SK-N-SH treated with all-trans-retinoic acid at 6 μM for 48 hours (cell line): ENCODE results near the gene AKR1A1.

Source experiments
- ATAC-seq: fragments of 200-7000 bp; cut with Tn5 transposase; 3 replicates; pipeline ENCODE4 v1.9.1; 2020; ENCODE audit warnings: mild to moderate bottlenecking, moderate library complexity
- ARNTL ChIP-seq: fragments of 450-650 bp; formaldehyde crosslinking; IDR thresholded peaks from 2 replicates; pipeline ENCODE4 v1.5.0; 2020; ENCODE audit warnings: low read depth, mild to moderate bottlenecking, moderate library complexity, borderline replicate concordance
- BACH2 ChIP-seq: fragments of 250-450 bp; sonication (Bioruptor Pico); IDR thresholded peaks from 2 replicates; pipeline ENCODE4 v1.9.0; 2021; ENCODE audit warnings: mild to moderate bottlenecking, borderline replicate concordance
- CREB5 ChIP-seq: fragments of 250-450 bp; sonication (Bioruptor Pico); IDR thresholded peaks from 2 replicates; pipeline ENCODE4 v1.5.1; 2020; ENCODE audit warnings: low read depth, mild to moderate bottlenecking, moderate library complexity
- CSDC2 ChIP-seq: fragments of 250-450 bp; sonication (Bioruptor Pico); IDR thresholded peaks from 2 replicates; pipeline ENCODE4 v1.5.0; 2020; ENCODE audit warnings: mild to moderate bottlenecking, moderate library complexity
- CSRNP3 ChIP-seq: fragments of 250-450 bp; sonication (Bioruptor Pico); IDR thresholded peaks from 2 replicates; pipeline ENCODE4 v1.5.1; 2021; ENCODE audit warnings: mild to moderate bottlenecking, moderate library complexity
- ESRRG ChIP-seq: fragments of 250-450 bp; sonication (Bioruptor Pico); IDR thresholded peaks from 2 replicates; pipeline ENCODE4 v1.6.1; 2021; ENCODE audit warnings: mild to moderate bottlenecking
- ISL1 ChIP-seq: fragments of 250-450 bp; sonication (Bioruptor Pico); IDR thresholded peaks from 2 replicates; pipeline ENCODE4 v2.1.2; 2022; ENCODE audit warnings: mild to moderate bottlenecking, moderate library complexity
- OSR1 ChIP-seq: fragments of 250-450 bp; sonication (Bioruptor Pico); IDR thresholded peaks from 2 replicates; pipeline ENCODE4 v1.8.0; 2022; ENCODE audit warnings: moderate library complexity, mild to moderate bottlenecking, inconsistent platforms
- PPARA ChIP-seq: fragments of 250-450 bp; sonication (Bioruptor Pico); IDR thresholded peaks from 2 replicates; pipeline ENCODE4 v1.5.0; 2020; ENCODE audit warnings: mild to moderate bottlenecking, borderline replicate concordance
- RARB ChIP-seq: fragments of 250-450 bp; sonication (Bioruptor Pico); IDR thresholded peaks from 2 replicates; pipeline ENCODE4 v1.8.0; 2021; ENCODE audit warnings: mild to moderate bottlenecking, moderate library complexity
- SNAI2 ChIP-seq: fragments of 250-450 bp; sonication (Bioruptor Pico); IDR thresholded peaks from 2 replicates; pipeline ENCODE4 v1.5.0; 2020; ENCODE audit warnings: mild to moderate bottlenecking, moderate library complexity
- TOX ChIP-seq: fragments of 250-450 bp; sonication (Bioruptor Pico); IDR thresholded peaks from 2 replicates; pipeline ENCODE4 v1.8.0; 2021; ENCODE audit warnings: mild to moderate bottlenecking, moderate library complexity, borderline replicate concordance
- ZC3H10 ChIP-seq: fragments of 250-450 bp; sonication (Bioruptor Pico); IDR thresholded peaks from 2 replicates; pipeline ENCODE4 v1.5.1; 2021; ENCODE audit warnings: mild to moderate bottlenecking, moderate library complexity
- ZFP3 ChIP-seq: fragments of 250-450 bp; sonication (Bioruptor Pico); IDR thresholded peaks from 2 replicates; pipeline ENCODE4 v1.5.0; 2020; ENCODE audit warnings: mild to moderate bottlenecking, moderate library complexity
- ZFP30 ChIP-seq: fragments of 450-650 bp; formaldehyde crosslinking; IDR thresholded peaks from 2 replicates; pipeline ENCODE4 v1.5.0; 2022; ENCODE audit warnings: mild to moderate bottlenecking, moderate library complexity
- ZNF565 ChIP-seq: fragments of 450-650 bp; formaldehyde crosslinking; conservative IDR thresholded peaks from 2 replicates; pipeline ENCODE4 v1.5.0; 2020; ENCODE audit warnings: low read depth, mild to moderate bottlenecking, moderate library complexity
- ZNF70 ChIP-seq: fragments of 450-650 bp; formaldehyde crosslinking; IDR thresholded peaks from 2 replicates; pipeline ENCODE4 v1.5.0; 2020; ENCODE audit warnings: mild to moderate bottlenecking, moderate library complexity
- ZNF8 ChIP-seq: fragments of 450-650 bp; formaldehyde crosslinking; IDR thresholded peaks from 2 replicates; pipeline ENCODE4 v1.5.0; 2020; ENCODE audit warnings: mild to moderate bottlenecking, moderate library complexity
- TF ChIP-seq, protein P1 (sequence below): fragments of 250-450 bp; sonication (Bioruptor Pico); IDR thresholded peaks from 2 replicates; pipeline ENCODE4 v1.8.0; 2021; ENCODE audit warnings: low read depth, mild to moderate bottlenecking, moderate library complexity, borderline replicate concordance
- TF ChIP-seq, protein P2 (sequence below): fragments of 250-450 bp; sonication (Bioruptor Pico); IDR thresholded peaks from 2 replicates; pipeline ENCODE4 v1.8.0; 2020; ENCODE audit warnings: mild to moderate bottlenecking, moderate library complexity, borderline replicate concordance

AKR1A1 gene

DNA sequence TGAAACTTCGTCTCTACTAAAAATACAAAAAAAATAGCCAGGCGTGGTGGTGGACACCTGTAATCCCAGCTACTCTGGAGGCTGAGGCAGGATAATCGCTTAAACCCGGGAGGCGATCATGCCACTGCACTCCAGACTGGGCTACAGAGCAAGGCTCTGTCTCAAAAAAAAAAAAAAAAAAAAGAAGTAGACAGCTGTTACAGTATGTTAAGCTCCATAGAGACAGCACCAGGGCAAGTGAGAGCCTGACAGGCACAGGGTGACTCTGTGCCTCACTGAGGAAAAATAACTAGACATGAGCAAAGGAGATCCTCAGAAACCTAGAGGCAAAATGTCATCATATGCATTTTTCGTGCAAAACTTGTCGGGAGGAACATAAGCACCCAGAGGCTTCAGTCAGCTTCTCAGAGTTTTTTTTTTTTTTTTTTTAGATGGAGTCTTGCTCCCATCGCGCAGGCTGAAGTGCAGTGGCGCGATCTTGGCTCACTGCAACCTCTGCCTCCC, 19.9 kb upstream of the AKR1A1 start:
- TF ChIP-seq TOX (CRISPR knock-in tag) (no peak), BACH2 (no peak), ZC3H10 (CRISPR knock-in tag) (no peak)
- TF ChIP-seq, protein P1, sequence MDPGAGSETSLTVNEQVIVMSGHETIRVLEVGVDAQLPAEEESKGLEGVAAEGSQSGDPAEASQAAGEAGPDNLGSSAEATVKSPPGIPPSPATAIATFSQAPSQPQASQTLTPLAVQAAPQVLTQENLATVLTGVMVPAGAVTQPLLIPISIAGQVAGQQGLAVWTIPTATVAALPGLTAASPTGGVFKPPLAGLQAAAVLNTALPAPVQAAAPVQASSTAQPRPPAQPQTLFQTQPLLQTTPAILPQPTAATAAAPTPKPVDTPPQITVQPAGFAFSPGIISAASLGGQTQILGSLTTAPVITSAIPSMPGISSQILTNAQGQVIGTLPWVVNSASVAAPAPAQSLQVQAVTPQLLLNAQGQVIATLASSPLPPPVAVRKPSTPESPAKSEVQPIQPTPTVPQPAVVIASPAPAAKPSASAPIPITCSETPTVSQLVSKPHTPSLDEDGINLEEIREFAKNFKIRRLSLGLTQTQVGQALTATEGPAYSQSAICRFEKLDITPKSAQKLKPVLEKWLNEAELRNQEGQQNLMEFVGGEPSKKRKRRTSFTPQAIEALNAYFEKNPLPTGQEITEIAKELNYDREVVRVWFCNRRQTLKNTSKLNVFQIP (CRISPR knock-in tag), result no peak
- TF ChIP-seq, all 23 proteins: peak for 0
- no peak for ATAC-seq

GRCh38 chr1:45531873-45532272, 18.8 kb upstream of the AKR1A1 start:
- TF ChIP-seq, protein P2, sequence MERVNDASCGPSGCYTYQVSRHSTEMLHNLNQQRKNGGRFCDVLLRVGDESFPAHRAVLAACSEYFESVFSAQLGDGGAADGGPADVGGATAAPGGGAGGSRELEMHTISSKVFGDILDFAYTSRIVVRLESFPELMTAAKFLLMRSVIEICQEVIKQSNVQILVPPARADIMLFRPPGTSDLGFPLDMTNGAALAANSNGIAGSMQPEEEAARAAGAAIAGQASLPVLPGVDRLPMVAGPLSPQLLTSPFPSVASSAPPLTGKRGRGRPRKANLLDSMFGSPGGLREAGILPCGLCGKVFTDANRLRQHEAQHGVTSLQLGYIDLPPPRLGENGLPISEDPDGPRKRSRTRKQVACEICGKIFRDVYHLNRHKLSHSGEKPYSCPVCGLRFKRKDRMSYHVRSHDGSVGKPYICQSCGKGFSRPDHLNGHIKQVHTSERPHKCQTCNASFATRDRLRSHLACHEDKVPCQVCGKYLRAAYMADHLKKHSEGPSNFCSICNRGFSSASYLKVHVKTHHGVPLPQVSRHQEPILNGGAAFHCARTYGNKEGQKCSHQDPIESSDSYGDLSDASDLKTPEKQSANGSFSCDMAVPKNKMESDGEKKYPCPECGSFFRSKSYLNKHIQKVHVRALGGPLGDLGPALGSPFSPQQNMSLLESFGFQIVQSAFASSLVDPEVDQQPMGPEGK, result no peak
- TF ChIP-seq, all 23 proteins: peak for 0
- no peak for ATAC-seq

DNA sequence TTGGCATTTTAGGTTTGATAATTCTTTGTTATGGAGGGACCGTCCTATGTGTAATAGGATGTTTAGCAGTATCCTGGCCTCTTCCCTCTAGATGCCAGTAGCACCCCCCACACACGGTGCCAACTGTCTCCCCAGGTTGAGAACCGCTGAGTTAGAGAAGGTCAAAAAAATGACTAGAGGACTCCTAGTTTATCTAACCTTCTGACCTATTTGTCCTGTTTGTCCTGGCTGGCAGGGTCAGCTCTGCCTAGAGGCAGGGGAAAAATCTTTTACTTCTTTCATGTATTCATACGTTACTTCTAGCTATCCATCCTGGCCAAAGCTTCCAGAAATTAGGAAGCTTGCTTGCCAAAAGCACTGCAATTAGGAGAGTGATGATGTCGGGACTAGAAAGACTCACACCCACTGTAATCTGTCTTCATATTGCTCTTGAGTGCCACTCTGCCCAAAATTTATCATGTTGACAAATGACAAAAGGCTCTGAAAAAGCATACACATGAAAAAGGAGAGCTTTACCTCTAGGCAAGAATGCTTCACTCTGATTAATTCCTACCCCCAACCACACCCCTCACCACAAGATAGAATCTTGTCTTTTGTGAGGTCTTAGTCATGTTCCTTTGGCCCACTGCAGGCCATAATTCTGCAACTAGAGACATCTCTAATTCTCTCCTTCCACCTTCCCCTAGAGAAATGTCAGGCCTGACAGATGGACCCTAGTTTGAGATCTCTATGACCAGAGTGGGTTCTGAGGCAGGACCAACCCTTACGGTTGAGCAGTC, 14.4 kb upstream of the AKR1A1 start:
- ATAC-seq, result no peak
- TF ChIP-seq RARB (CRISPR knock-in tag), result no peak
- TF ChIP-seq CSRNP3 (CRISPR knock-in tag), result no peak
- TF ChIP-seq ZNF565 (CRISPR knock-in tag), result no peak
- no peak for TF ChIP-seq ARNTL (CRISPR knock-in tag)
- TF ChIP-seq OSR1, result no peak
- TF ChIP-seq, protein P1 (CRISPR knock-in tag), result no peak
- no peak for TF ChIP-seq CSDC2
- TF ChIP-seq ZNF70 (CRISPR knock-in tag), result no peak
- TF ChIP-seq PPARA (CRISPR knock-in tag), result no peak
- TF ChIP-seq ESRRG, result no peak
- no peak for TF ChIP-seq ZFP30 (CRISPR knock-in tag)
- no peak for TF ChIP-seq ZNF8 (CRISPR knock-in tag)
- TF ChIP-seq, protein P2, result no peak

DNA sequence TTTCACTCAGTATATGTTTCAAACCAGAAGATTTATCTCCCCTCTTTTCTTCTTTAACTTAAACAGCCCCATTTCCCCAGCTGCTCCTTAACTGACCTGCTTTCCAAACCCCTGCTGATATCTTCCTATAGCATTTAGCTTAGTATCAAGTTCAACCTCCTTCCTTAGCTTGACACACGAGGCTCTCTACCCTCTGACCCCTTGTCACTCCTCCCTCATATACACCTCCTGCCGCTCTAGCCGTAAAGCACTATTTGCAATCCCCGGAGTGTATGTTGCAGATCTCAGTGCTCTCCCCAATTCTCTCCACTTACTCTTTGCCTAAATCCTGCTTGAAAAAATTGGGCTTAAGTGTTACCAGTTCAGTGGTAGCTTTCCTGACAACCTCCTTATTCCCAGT, 13.7 kb upstream of the AKR1A1 start:
- ATAC-seq, result no peak
- TF ChIP-seq ISL1 (CRISPR knock-in tag), result no peak
- TF ChIP-seq CSRNP3 (CRISPR knock-in tag), result no peak
- no peak for TF ChIP-seq SNAI2
- no peak for TF ChIP-seq TOX (CRISPR knock-in tag)
- TF ChIP-seq ZFP3 (CRISPR knock-in tag), result no peak
- TF ChIP-seq, protein P2, result no peak
- no peak for TF ChIP-seq CREB5 (CRISPR knock-in tag)
- TF ChIP-seq, protein P1 (CRISPR knock-in tag), result no peak
